Activated T-cell treated with anti-CD3 and anti-CD28 coated beads, Interleukin-2, amount 50 U/mL, for 48 hours (primary cell): ENCODE measurements around the gene AFAP1.

Experiments
- DNase-seq, 2 experiments: peaks; one replicate each; pipeline ENCODE4 v3.0.0-alpha.2; 2020

The AFAP1 gene

GRCh38 chr4:7939377-7940108 lies at the start of gene AFAP1:
Gene AFAP1, minus strand, starts transcription at chr4:7939861. Its CDS starts 67,783 bp downstream, at chr4:7872078.
- peak; percentile 91 to 92 for DNase-seq

DNA sequence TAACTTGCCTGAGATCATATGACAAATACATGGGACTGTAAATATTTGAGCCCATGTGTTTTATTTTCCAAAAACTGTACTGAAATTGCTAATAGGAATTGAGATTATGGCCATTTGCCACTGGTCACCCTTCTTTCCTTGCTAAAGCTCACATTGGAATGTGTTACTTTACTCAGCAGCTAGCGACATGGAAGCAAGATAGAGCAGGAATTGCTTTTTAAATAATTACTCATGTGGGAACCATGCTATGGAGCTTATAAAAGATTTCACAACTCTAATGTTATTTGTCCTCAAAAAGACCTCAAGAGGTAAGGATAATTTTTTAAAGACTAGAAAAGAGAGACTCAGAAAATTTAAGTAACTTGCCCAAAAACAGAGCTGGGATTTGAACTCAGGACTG lies 48.8 kb upstream of the AFAP1 start:
- DNase-seq = no peak

GRCh38 chr4:7987148-7987989 lies 47.7 kb upstream of the AFAP1 start:
- DNase-seq = peak; percentile 87

DNA sequence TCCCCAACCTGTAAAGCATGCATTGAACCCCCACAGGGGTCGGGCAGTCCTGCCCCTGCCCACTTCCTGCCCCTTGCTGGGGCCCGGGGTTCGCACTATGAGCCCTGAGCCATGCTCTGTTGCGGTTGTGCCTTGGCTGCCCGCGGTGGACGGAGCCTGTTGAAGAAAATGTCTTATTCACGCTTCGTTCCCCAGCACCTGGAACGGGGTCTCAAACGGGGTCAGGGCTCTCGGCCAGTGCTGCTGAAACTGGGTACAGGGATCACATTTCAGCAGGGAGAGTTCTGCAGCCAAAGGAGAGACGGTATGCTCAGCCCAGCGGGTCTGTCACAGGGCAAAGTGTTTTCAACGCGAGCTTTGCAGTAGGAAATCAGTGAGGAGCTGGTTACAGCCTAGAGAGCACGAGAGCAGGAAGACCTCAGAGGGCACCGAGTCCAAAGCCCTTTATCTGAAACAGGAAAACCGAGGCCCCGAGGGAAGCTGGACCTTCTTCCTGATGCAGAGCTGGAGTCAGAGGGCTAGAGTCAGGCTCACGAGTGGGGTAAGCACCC lies 46.3 kb upstream of the AFAP1 start:
- DNase-seq = peak in 1 of 2 experiments; percentile 31

DNA sequence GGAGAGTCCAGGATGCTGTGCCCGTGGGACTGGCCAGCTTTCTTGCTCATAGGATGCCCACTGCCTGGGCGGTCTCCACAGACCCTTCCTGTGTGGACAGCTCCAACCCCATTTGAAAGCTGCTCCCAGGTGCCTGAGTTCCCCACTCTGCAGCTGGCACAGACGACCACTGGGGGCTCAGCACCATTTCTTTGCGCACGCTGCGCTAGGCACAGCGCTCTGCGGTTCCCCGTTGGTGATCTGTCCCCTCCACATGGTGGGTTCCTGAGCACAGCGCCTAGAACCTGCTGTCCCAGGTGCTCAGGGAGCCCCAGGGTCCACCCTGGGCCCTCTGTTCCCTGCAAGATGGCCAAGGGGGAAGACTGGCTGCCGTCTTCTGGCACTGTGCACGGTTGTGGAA lies 45.4 kb upstream of the AFAP1 start:
- no peak for DNase-seq

DNA sequence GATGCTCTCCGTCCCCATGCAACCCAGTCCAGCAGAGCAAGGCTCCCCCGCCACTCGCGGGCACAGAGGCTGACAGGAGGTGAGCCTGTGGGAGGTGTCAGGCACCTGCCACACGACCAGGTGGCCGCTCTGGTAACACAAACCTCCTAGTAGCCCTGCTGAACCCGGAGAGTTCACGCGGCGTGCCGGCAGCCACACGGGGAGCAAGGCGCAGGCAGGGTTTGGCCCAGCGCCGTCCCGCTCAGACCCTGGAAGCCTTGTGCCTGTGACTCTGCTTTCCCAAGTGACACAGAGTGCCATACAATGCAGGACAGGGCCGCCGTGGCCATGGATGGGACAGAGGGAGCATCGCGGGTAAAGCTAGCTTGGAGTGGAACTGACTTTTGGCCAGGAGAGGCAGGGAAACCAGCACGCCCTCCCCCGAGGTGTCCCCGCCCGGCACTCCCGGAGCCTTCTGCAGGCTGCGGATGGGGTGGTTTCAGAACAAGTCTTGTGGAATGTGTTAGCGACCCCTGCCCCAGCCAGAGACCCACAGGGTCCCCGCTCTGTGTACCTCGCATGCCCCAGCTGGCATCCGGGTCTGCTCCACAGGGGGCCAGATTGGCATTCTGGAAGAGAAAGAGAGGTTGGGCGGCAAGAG lies 44.7 kb upstream of the AFAP1 start:
- DNase-seq = no peak

GRCh38 chr4:7983296-7983695 lies 43.6 kb upstream of the AFAP1 start:
- no peak for DNase-seq

GRCh38 chr4:7981738-7982394 lies 42.2 kb upstream of the AFAP1 start:
- DNase-seq = no peak

GRCh38 chr4:7980036-7980435 lies 40.4 kb upstream of the AFAP1 start:
- DNase-seq = no peak

GRCh38 chr4:7979652-7979968 lies 39.9 kb upstream of the AFAP1 start:
- DNase-seq = no peak

DNA sequence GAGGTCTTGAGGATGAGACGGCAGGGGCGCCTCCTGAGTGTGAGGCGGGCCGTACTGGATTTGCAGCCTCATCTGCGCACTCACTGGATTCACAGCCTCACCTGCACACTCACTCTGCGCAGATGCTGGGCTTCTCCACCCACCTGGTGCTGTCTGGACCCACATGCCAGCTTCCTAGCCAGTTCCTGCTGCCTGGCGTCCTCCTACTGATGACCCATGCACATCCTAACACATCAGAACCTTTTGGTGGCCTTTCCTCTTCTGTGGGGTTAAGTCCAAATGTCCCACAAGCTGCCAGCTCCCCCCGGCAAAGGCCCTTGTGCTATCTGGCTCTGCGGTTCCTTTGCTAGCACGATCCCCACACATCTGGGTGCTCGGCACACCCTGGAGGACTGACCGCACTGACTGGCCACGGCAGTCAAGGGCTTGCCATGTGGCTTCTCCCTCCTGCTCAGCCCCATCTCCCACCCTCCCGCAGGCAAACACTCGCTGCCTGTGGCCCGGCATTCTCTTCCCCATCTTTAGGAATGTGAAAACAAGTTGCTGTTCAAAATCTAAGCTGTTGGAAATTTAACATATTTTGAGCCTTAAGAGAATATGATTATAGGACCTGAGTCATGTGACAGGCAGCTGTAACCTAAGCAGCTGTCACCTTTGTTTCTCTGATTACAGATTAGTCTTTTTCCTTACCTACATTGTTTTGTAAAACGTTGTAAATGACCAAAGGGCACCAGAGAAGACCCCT lies 39.4 kb upstream of the AFAP1 start:
- no peak for DNase-seq

DNA sequence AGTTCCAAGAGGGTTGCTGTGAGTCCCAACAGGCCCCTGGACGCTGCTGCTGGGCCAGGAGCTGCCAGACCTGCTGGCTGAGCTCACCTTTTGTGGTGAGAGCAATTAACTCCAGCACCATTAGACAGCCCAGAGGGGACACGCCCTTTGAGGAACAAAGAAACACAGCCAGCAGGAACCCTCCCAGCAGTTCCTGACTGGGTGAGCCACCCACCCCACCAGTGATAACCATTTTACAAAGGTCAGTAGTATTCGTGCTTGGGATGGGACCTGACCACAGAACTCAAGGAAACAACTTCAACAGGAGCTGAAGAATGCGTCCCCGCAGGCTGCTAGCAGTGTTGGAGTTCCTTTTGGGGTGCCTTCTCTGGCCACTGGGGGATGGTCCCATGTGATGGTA lies 38.8 kb upstream of the AFAP1 start:
- no peak for DNase-seq

- DNase-seq = no peak
Measured at GRCh38 chr4:7976634-7977033, 37.0 kb upstream of the AFAP1 start.

DNA sequence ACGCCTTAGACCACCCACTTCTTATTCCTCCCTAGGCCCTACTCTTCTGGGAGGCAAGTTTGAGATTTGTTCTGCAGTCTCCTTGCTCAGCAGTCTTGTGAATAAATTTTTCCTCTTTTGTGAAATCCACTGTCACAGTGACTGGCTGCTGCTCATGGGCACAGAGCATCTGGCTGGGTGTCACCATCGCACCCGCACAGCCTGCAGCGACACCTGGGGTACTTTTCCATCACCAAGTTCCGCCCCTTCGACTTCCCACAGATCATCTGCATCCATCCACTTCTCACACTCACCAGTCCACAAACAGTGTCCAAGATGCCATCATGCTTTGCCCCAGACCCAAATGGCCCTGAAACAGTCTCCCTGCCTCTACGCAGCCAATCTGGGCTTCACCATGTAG lies 36.4 kb upstream of the AFAP1 start:
- DNase-seq = no peak

- DNase-seq = no peak
Measured at GRCh38 chr4:7974425-7974824, 34.8 kb upstream of the AFAP1 start.

DNA sequence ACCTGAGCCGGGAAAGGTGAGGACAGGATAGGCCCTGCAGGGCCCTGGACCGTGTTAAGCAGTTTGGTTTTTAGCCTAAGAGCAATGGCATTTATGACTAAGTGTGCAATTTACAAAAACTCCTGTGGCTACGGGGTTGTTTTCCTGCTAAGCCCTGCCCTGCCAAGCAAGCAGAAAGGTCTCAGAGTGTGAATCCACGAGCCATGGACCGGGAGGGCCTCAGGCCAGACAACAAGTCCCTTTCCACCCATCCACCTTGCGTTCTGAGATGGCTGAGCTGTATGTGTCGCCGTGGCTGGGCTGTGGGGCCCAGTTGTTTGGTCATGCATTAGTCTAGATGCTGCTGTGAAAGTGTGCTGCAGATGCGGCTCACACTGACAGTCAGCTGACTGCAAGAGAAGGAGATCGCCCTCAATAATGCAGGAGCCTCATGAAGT lies 33.9 kb upstream of the AFAP1 start:
- DNase-seq = peak; percentile 36 to 43

DNA sequence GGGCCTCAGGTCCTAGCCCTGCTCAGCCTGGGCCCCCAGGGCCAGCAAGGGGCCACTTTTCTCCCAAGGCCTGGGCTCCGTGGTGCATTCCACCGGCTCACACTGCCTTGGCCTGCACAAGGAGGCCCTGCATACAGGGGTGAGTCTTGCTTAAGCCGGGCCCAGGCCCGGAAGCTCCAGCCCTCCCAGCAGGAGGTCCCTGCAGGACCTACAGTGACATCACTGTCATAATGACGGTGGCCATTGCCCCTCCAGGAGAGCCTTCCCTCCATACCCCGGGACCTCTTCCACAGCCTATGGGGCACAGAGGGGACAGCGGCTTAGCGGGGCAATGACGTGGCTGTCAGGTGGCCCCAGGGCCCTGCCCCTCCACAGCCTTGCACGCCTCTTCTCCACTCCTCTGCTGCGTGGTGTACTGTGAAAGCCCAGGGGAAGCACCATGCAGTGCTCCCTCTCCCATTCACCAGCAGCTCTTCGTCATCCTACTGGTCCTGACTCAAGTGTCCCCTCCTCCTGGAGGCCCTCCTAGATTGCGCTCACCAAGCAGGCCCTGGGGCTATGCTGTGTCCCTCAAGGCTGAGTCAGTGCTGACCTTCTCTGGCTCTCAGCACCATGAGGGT lies 32.3 kb upstream of the AFAP1 start:
- DNase-seq = peak; percentile 32 to 40

- no peak for DNase-seq
Measured at GRCh38 chr4:7971159-7971631, 31.5 kb upstream of the AFAP1 start.

- DNase-seq = no peak
Measured at GRCh38 chr4:7970361-7970946, 30.8 kb upstream of the AFAP1 start.

GRCh38 chr4:7968262-7968896 lies 28.7 kb upstream of the AFAP1 start:
- no peak for DNase-seq
